Gastrocnemius medialis (tissue), 4 donors: ENCODE data around the gene ZNF688.

Source experiments
- CTCF ChIP-seq, 5 experiments: fragments of 450-650 bp in 3 of 5; fragments of 200-600 bp in 2 of 5; sonication (generic) in 2 of 5; IDR thresholded peaks in 4 of 5; conservative IDR thresholded peaks in 1 of 5; 1 replicate in 4 of 5; 2 replicates in 1 of 5; pipeline ENCODE4 v1.5.1; 2016 to 2019; ENCODE audit warnings: antibody characterized with exemption in 5 of 5, mild to moderate bottlenecking in 3 of 5, moderate library complexity in 3 of 5
- POLR2A ChIP-seq, 2 donors: fragments of 450-650 bp; IDR thresholded peaks; one replicate each; pipeline ENCODE4 v1.6.1; 2017; ENCODE audit warnings: antibody characterized with exemption in 2 of 2, mild to moderate bottlenecking in 2 of 2, moderate library complexity in 2 of 2

GRCh38 chr16:30530163-30531037, 41.1 kb downstream of the ZNF688 start:
- no peak for TF ChIP-seq CTCF (IDR thresholded peaks at IDR 0.05 in 4 of 5, conservative IDR thresholded peaks at IDR 0.05 in 1 of 5)
- no peak for TF ChIP-seq POLR2A (IDR thresholded peaks at IDR 0.05)
